CD4-positive, alpha-beta T cell treated with Interleukin-4 for 1 hour (primary cell): ENCODE data around the gene RAB11FIP4.
A peak's percentile ranks its signal among the peaks of the same experiment; 100 is the strongest.

ENCODE experiments used
- DNase-seq, 2 donors: peaks; one replicate each; pipeline ENCODE4 v3.0.0-alpha.2; 2020 to 2022

The RAB11FIP4 gene

GRCh38 chr17:31488264-31488981 lies 96.9 kb downstream of the RAB11FIP4 start:
- peak in 1 of 2 donors; percentile 24 for DNase-seq

GRCh38 chr17:31488982-31489294 lies 97.5 kb downstream of the RAB11FIP4 start:
- DNase-seq, result no peak

- no peak for DNase-seq
Observed at GRCh38 chr17:31489295-31490018, 98.0 kb downstream of the RAB11FIP4 start.

- DNase-seq, result no peak
Observed at GRCh38 chr17:31490019-31490650, 98.7 kb downstream of the RAB11FIP4 start.

DNA sequence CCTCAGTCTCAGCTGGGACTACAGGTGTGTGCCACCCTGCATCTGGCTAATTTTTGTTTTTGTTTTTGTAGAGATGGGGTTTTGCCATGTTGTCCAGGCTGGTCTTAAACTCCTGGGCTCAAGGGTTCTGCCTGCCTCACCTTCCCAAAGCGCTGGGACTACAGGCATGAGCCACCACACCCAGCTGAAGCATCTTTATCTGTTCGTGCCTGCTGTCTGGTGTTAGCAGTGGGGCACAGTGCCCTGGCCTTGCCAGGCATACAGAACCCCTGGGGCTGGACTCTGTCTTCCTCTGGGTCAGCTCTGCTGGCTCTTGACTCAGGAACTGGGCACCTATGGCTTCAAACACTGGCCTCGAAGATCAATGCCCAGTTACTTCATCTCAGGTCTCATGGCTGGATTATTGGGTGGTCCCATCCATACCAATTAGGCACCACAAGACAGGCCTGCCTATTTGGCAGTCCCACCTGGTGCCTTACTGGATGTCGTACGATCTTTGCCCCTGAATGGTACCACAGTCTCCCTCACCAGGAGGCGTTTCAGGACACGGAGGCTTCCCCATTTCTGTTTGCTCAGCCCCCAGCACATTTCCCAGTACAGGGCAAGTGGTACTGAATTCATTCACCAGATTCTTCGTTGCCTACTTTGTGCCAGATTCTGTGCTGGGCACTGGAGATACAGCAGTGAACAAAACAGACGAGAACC lies 99.3 kb downstream of the RAB11FIP4 start:
- DNase-seq, result no peak

DNA sequence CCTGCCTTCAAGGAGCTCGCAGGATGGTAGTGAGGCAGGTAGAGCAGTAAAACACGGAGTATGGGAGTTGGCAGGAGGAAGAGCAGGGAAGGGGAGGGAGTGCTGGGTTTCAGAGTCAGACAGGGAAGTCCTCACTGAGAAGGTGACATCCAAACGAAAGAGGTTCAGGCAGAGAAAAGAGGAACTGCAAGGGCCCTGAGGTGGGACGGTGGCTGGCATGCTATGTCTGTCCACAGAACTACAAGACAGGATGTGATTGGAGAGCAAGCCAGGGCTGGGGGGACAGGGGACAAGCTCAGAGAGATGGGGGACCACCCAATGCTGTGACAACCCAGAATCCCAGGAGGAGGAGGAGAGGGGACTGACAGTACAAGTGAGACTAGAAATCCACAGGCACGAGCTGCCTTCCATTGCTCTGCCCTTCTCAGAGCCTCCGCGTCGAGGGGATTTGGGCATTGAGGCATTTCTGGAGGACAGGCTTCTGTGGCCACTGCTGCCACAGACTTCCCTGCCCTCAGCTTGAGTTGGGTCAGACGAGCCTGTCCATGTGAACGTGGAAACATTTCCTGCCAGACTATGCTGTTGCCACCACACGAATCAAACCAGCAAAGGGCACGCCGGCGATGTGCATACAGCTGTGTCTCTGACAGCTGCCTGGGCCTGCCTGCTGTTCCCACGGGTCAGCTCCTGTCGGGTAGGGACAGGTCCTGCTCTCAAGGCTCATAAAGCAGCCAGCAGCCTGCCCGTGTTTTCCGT lies 100.1 kb downstream of the RAB11FIP4 start:
- peak; percentile 24 to 71 for DNase-seq

GRCh38 chr17:31492206-31492605 lies 100.7 kb downstream of the RAB11FIP4 start:
- no peak for DNase-seq

DNA sequence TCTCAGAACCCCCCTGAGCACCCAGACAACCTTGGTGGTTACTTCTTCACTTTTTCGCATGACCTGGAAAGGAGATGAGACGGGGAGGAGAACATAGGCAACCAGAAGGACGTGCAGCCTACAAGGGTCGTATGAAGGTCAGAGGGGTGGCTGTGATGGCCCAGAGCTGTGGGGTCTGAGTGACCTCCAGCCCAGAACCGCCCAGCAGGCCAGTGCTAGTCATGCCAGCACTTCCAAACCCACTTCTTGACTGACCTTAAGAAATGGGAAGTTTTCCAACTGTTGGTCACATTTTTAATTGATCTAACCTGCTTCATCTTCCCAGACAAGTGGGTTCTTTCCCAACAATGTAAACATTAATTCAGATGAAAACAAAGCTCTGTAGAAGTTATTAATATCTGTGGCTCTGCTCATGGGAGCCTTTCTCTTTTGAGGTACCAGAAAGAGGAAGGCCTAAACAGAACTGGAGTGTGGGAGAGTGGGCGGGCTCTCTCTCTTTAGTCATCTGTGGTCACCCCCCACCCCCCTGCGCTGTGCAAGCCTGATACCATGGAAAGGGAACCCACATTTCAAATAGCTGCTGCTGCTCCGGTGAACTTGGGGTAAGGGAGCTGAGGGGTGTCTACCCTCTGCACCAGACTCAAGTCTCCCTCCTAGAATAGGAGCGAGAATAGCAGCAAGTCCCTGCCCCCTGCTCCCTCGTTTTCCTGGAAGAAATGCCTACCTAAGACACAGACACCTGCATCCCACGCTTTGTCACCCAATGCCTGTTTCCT lies 101.6 kb downstream of the RAB11FIP4 start:
- peak; percentile 71 to 81 for DNase-seq

GRCh38 chr17:31493656-31494155 lies 102.2 kb downstream of the RAB11FIP4 start:
- DNase-seq, result no peak

DNA sequence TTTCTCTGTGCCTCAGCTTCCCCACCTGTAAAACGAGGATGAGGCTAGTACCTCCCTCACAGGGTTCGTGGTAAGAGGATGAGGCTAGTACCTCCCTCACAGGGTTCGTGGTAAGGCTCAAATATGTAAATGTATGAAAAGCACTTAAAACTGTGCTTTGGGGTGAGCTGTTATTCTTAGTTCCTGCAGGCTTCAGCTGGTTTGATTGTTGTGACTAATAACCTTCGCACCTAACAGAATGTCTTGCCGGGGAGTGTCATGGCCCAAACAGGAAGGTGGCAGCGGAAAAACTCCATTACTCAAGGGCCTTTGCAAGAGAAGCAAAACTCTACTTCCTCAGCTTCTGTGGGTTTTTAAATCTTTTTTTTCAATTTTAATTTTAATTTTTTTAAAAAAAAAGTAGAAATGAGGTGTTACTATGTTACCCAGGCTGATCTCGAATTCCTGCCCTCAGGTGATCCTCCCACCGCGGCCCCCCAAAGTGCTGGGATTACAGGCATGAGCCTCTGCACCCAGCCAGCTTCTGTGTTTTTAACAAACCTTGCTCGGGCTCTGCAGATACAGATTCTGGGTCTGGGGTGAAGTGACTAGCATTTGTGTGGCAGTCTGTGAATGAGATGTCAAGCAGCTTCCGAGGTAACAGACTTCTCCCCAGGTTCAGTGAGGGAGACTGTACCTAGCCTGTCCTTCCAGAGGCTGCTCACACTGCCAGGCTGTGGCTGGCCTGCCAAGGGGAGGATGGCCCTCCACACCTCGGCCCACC lies 103.0 kb downstream of the RAB11FIP4 start:
- peak; percentile 73 to 78 for DNase-seq

- DNase-seq, result peak in 1 of 2 donors; percentile 21
Observed at GRCh38 chr17:31495022-31495885, 103.8 kb downstream of the RAB11FIP4 start.

DNA sequence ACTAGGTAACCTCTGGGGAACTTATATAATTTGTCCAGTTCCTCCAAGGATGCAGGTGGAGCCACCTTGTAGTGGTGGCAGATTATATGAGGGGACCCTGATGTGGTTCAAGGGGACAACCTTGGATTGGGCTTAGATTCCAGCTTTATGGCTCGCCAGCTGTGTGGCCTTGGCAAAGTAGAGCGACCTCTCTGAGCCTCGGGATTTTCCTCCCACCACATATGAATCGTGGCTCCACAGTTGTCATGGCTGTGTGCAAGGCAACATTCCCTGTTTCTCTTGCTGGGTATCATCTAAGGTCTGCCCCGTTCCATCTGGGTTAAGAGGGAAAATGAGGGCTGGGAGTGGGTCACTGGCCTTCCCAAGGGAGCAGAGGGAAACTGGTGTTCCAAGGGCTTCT lies 104.6 kb downstream of the RAB11FIP4 start:
- no peak for DNase-seq

DNA sequence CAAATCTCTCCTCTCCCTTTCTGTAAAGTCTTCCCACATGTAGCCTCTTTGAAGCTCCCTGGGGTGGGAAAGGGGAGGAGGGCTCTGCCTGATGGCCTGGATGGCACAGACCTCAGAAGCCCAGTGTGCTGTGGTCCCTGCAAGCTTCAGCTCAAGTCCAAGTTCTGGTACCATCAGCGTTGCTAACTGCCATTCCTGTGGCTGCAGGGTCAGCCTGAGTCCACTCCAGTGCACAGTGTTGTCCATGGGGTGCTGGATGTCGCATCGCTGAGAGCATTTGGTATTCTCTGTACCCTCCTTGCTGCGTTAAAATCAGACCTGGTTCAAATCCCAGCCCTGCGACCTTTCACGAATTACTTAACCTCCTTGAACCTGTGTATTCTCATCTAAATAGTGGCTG lies 105.1 kb downstream of the RAB11FIP4 start:
- DNase-seq, result no peak

GRCh38 chr17:31497431-31497830 lies 106.0 kb downstream of the RAB11FIP4 start:
- DNase-seq, result no peak

DNA sequence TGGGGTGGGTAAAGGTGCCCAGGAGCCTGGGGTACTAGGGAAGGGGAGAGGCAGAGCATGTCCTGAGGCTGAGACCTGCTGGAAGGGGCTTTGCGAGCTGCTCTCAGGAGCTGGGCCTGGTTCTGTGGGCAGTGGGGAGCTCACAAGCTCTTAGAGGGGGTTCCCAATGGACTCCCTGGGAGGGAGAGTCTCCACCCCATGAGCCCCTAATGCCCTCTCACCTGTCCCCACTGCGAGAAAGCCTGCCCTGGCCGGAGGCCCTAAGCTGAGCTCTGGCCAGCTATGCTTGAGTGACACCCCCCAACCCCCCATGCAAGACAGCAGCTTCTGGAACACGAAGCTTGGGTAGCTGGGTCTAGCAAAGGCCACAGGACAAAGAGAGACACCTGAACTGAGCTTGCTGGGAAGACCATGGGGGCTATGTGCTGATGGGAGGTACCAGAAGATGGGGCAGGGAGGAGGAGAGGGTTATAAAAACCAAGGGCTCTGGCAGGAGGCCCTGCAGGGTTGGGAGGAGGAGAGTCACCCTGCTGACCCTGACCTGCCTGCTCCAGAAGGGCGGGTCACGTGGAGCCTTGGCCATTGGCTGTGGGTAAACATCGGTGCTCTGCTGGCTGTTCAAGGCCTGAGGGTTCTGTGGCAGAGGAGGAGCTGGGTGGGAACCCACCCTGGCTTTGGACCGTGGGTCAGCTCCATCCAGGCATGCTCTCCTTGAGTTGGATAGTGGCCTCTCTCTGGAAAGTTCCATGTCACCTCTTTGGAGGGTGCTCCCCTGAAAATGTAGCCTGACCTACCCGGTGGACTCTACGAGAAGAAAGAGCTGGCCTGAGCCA lies 106.7 kb downstream of the RAB11FIP4 start:
- DNase-seq, result no peak

- no peak for DNase-seq
Observed at GRCh38 chr17:31499771-31500554, 108.5 kb downstream of the RAB11FIP4 start.

DNA sequence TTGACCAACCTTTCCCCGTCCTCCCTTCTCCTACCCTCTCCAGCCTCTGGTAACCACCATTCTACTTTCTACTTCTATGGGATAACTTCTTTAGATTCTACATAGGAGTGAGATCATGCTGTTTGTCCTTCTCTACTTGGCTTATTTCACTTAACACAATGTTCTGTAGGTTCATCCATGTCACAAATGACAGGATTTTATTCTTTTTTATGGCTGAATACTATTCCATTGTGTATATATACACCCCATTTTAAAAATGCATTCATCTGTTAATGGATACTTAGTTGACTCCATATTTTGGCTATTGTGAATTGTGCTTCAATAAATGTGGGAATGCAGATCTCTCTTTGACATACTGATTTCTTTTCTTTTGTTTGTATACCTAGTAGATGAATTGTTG lies 115.0 kb downstream of the RAB11FIP4 start:
- no peak for DNase-seq
